Stimulated activated CD4-positive, alpha-beta T cell treated with anti-CD3 and anti-CD28 coated beads, Interleukin-2, amount 100 ng/mL, for 24 hours (primary cell): Measurements from ENCODE around the gene SNCG.
"Not testable (repeated sequence)": the region's sequence is repeated elsewhere in the genome, so short reads cannot be mapped to it uniquely, and the experiment has no call there.

ENCODE experiments used
- DNase-seq, 2 donors: peaks; one replicate each; pipeline ENCODE4 v3.0.0-alpha.2; 2020

Gene SNCG

GRCh38 chr10:86961481-86962091 is 3.2 kb downstream of the SNCG start:
- DNase-seq, result no peak

GRCh38 chr10:86962136-86962980 is 4.0 kb downstream of the SNCG start:
- DNase-seq, result no peak

- DNase-seq, result no peak
These were observed 4.5 kb downstream of the SNCG start for GRCh38 chr10:86962981-86963310.

GRCh38 chr10:86963341-86963919 is 5.0 kb downstream of the SNCG start:
- no peak for DNase-seq

GRCh38 chr10:86964061-86964846 is 5.9 kb downstream of the SNCG start:
- no peak for DNase-seq

GRCh38 chr10:86964847-86965190 is 6.4 kb downstream of the SNCG start:
- DNase-seq, result peak in 1 of 2 donors; percentile 14

- peak; percentile 23 to 24 for DNase-seq
These were observed 7.7 kb downstream of the SNCG start for GRCh38 chr10:86965986-86966654.

GRCh38 chr10:86967481-86967941 is 9.1 kb downstream of the SNCG start:
- DNase-seq, result peak in 1 of 2 donors; percentile 15

GRCh38 chr10:86968271-86968993 is 10.0 kb downstream of the SNCG start, which contains the start of gene ADIRF:
TSS of gene ADIRF (plus strand) at chr10:86968482. CDS start at chr10:86968545, 63 bp downstream.
- DNase-seq, result peak in 1 of 2 donors; percentile 21

GRCh38 chr10:86968994-86969355 is 10.6 kb downstream of the SNCG start:
- DNase-seq, result peak in 1 of 2 donors; percentile 17

GRCh38 chr10:86969421-86970041 is 11.1 kb downstream of the SNCG start:
- peak in 1 of 2 donors; percentile 16 for DNase-seq

GRCh38 chr10:86970162-86970981 is 12.0 kb downstream of the SNCG start:
- no peak for DNase-seq

GRCh38 chr10:86970982-86971231 is 12.5 kb downstream of the SNCG start:
- no peak for DNase-seq

- DNase-seq, result peak; percentile 86 to 87
These were observed 13.0 kb downstream of the SNCG start for GRCh38 chr10:86971232-86971991.

- no peak for DNase-seq
These were observed 14.4 kb downstream of the SNCG start for GRCh38 chr10:86972613-86973380.

GRCh38 chr10:86974484-86974883 is 16.1 kb downstream of the SNCG start:
- DNase-seq, result no peak

- DNase-seq, result no peak
These were observed 18.1 kb downstream of the SNCG start for GRCh38 chr10:86976362-86977056.

GRCh38 chr10:86978457-86978856 is 20.1 kb downstream of the SNCG start:
- not testable (repeated sequence) for DNase-seq
